Nephron (organoid): Measurements from ENCODE around the gene SLCO3A1.
A peak's percentile ranks its signal among the peaks of the same experiment; 100 is the strongest.

Experiments used
- H3K27ac Mint-ChIP-seq, 3 experiments: 2 replicates each; pipeline ENCODE4 v1.8.0; 2020; ENCODE audit warnings: mixed read lengths in 3 of 3, mild to moderate bottlenecking in 2 of 3, moderate library complexity in 1 of 3
- H3K27me3 Mint-ChIP-seq: 2 replicates; pipeline ENCODE4 v1.8.0; 2021; ENCODE audit warnings: low read depth, mild to moderate bottlenecking, moderate library complexity, mixed read lengths
- H3K36me3 Mint-ChIP-seq: 2 replicates; pipeline ENCODE4 v1.8.0; 2020; ENCODE audit warnings: low read depth, mixed read lengths
- H3K4me1 Mint-ChIP-seq: 2 replicates; pipeline ENCODE4 v1.8.0; 2020; ENCODE audit warnings: mixed read lengths
- H3K4me3 Mint-ChIP-seq, 3 experiments: 2 replicates each; pipeline ENCODE4 v1.8.0; 2020; ENCODE audit warnings: mild to moderate bottlenecking in 3 of 3, mixed read lengths in 3 of 3, moderate library complexity in 2 of 3
- H3K9me3 Mint-ChIP-seq: 2 replicates; pipeline ENCODE4 v1.8.0; 2020; ENCODE audit warnings: mixed read lengths
- TF ChIP-seq, protein P1 (sequence below), 3 experiments: fragments of 200-600 bp; sonication (generic); IDR thresholded peaks; one replicate each; pipeline ENCODE4 v1.5.0; 2021; ENCODE audit warnings: antibody characterized with exemption in 3 of 3; ENCODE audit not compliant: unreplicated experiment in 3 of 3

Gene SLCO3A1

DNA sequence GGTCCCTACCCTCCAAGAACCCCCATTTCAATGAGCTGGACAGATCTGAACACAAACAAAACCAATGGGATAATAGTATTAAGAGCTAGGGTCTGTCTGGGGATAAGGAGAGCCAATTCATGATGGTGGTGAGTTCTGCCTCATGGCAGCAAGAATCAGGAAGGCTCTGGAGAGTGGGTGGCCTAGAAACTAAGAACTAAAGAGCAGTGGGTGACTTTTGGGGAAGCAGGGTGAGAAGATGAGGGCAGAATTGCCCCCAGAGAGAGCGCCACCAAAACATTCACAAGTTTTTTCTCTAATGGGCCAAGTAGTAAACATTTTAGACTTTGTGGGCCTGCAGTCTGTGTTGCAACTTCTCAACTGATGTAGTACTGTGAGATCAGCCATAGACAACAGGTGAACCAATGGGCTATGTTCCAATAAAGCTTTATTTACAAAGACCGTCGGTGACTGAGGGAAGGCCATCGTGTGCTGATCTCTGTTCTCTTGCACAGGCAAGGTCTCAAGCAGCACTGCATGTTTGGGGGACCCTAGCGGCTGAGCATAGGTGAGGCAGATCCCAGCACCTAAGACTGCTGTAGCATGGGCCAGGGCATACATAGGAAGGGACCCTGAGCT lies 314.7 kb downstream of the SLCO3A1 start:
- Mint-ChIP-seq H3K27ac (no peak overlapping the region), H3K4me3 (no peak overlapping the region), H3K4me1 (peaks cover 23% of the 10 kb centered on the region), H3K9me3 (peaks cover 7% of the 10 kb centered on the region), H3K27me3 (peaks cover 8% of the 10 kb centered on the region), H3K36me3 (no peaks in the 10 kb centered on the region)
- TF ChIP-seq, protein P1, sequence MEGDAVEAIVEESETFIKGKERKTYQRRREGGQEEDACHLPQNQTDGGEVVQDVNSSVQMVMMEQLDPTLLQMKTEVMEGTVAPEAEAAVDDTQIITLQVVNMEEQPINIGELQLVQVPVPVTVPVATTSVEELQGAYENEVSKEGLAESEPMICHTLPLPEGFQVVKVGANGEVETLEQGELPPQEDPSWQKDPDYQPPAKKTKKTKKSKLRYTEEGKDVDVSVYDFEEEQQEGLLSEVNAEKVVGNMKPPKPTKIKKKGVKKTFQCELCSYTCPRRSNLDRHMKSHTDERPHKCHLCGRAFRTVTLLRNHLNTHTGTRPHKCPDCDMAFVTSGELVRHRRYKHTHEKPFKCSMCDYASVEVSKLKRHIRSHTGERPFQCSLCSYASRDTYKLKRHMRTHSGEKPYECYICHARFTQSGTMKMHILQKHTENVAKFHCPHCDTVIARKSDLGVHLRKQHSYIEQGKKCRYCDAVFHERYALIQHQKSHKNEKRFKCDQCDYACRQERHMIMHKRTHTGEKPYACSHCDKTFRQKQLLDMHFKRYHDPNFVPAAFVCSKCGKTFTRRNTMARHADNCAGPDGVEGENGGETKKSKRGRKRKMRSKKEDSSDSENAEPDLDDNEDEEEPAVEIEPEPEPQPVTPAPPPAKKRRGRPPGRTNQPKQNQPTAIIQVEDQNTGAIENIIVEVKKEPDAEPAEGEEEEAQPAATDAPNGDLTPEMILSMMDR (IDR thresholded peaks at IDR 0.05; ENCODE audit: unreplicated experiment in 3 of 3) = no peak

DNA sequence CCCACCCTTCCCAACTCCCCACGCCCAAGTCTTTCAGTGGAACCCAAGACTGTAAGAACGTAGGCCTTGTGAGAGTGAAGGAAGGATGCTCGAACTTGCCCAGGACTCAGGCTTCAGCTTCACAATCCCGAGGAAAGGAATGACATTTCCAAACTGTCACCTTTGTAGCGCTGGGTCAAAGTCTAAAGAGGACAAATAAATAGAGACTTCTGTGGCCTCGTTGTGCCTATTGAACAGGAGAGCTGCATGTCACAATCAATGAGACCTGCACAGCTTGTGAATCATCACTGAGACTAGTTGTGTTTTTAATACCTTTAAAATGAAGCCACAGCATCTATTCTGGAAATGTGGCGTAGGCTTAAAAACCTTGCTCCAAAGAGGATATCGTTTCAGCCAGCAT lies 317.4 kb downstream of the SLCO3A1 start:
- Mint-ChIP-seq H3K36me3 (no peaks in the 10 kb centered on the region), H3K4me1 (peaks cover 8% of the 10 kb centered on the region), H3K4me3 (no peak overlapping the region), H3K9me3 (peaks cover 7% of the 10 kb centered on the region), H3K27ac (no peak overlapping the region), H3K27me3 (peaks cover 8% of the 10 kb centered on the region)
- TF ChIP-seq, protein P1 (IDR thresholded peaks at IDR 0.05; ENCODE audit: unreplicated experiment in 3 of 3) = no peak

DNA sequence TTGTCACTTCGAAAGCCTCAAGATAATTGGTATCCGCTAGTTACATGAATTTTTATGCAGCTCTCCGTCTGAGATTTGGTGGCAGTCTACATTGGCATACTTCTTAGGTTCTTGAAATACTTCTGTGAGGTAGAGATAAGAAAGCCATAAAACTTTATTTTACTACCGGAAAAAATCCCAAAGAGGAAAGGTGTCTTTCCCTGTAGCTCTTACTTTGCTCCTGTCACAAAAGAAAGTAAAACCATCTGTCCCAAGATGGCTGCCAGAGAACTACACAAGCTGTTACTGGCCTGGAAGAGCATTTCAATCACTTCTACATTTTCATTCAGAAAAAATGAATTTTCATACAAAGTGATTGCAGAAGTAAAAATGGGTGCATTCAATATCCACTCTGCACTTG lies 325.4 kb downstream of the SLCO3A1 start:
- Mint-ChIP-seq H3K9me3 (no peaks in the 10 kb centered on the region), H3K4me1 (peaks cover 3% of the 10 kb centered on the region), H3K27ac (no peak overlapping the region), H3K27me3 (no peaks in the 10 kb centered on the region), H3K4me3 (no peak overlapping the region), H3K36me3 (no peaks in the 10 kb centered on the region)
- TF ChIP-seq, protein P1 (IDR thresholded peaks at IDR 0.05; ENCODE audit: unreplicated experiment in 3 of 3) = no peak

DNA sequence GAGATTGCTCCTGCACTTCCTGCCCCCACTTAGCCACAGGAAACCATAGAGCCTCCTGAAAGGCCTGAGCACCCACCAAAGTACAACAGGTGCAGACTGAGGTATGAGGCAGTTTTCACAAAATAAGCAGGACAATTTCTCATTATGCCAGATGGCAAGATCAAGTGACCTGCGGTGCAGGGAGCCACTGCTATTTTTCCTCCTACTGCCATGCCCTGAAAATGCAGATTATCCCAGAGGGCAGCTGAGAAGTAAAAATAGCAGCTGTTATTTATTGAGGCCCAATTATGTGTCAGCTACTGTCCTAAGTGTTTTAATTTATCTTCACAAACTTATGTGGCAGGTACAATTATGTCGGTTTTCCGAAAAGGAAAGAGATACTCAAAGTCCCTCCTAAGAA lies 330.6 kb downstream of the SLCO3A1 start:
- H3K36me3 Mint-ChIP-seq = no peaks in the 10 kb centered on the region
- peaks cover 17% of the 10 kb centered on the region for H3K4me1 Mint-ChIP-seq
- H3K27ac Mint-ChIP-seq = no peak overlapping the region
- no peaks in the 10 kb centered on the region for H3K27me3 Mint-ChIP-seq
- H3K9me3 Mint-ChIP-seq = no peaks in the 10 kb centered on the region
- H3K4me3 Mint-ChIP-seq = no peak overlapping the region
- TF ChIP-seq, protein P1 (IDR thresholded peaks at IDR 0.05; ENCODE audit: unreplicated experiment in 3 of 3) = no peak

- H3K27ac Mint-ChIP-seq = no peak overlapping the region
- TF ChIP-seq, protein P1 (IDR thresholded peaks at IDR 0.05; ENCODE audit: unreplicated experiment in 3 of 3) = no peak
- H3K27me3 Mint-ChIP-seq = no peaks in the 10 kb centered on the region
- H3K9me3 Mint-ChIP-seq = no peaks in the 10 kb centered on the region
- peaks cover 21% of the 10 kb centered on the region for H3K4me1 Mint-ChIP-seq
- no peak overlapping the region for H3K4me3 Mint-ChIP-seq
- no peaks in the 10 kb centered on the region for H3K36me3 Mint-ChIP-seq
Observed at GRCh38 chr15:92184679-92185230, 331.2 kb downstream of the SLCO3A1 start.

GRCh38 chr15:92187975-92188374 lies 334.5 kb downstream of the SLCO3A1 start:
- no peaks in the 10 kb centered on the region for H3K27me3 Mint-ChIP-seq
- H3K4me3 Mint-ChIP-seq = no peak overlapping the region
- H3K4me1 Mint-ChIP-seq = peaks cover 21% of the 10 kb centered on the region
- H3K9me3 Mint-ChIP-seq = no peaks in the 10 kb centered on the region
- TF ChIP-seq, protein P1 (IDR thresholded peaks at IDR 0.05; ENCODE audit: unreplicated experiment in 3 of 3) = no peak
- H3K27ac Mint-ChIP-seq = peak overlapping the region in 1 of 3 experiments; percentile 85
- no peaks in the 10 kb centered on the region for H3K36me3 Mint-ChIP-seq
